ENCODE data around the gene SETD5.

Gene SETD5

DNA sequence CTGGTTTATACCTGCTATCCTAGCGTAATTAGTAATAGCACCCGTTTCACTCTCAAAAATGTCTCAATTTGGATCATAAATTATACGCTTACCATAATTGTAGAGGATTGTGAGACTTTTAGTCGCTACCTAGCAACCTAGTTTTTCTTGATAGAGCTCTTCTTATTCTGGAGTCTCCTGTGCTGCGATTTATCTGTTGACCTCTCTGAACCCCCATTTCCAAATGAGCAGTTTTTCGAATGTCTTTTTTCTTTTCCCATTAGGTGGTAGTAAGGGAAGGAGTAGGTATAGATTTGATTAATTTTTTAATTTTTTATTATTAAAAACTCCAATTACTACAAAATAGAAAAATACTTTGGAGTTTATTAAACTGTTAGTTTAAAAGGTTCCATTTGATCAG, 10.6 kb downstream of the SETD5 start:
- no peak for ATAC-seq

DNA sequence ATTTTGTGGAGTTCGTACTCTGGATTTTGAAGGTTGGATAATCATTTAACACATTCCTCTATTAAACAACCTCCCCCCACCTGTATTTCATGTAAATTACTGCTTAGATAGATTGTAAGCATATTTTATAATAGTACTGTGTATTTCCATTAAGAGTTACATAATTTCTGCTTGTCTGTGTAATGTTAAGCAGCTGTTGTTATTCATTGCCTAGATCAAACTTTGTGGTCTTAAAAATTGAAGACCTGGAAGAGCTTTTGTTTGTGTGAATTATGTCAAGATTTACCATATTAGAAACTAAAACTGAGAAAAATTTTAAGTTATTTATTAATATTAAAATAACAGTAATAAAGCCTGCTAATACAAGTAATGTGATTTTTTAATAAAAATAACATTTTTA, 11.1 kb downstream of the SETD5 start:
- ATAC-seq, result no peak; the same call in 2 of the 3 replicates

More for the DNA sequence above, 10.6 kb downstream of the SETD5 start:
- TF ChIP-seq ARNTL (CRISPR knock-in tag; IDR thresholded peaks at IDR 0.05; ENCODE audit: borderline replicate concordance, low read depth) (no peak), POU6F1 (CRISPR knock-in tag; IDR thresholded peaks at IDR 0.05; ENCODE audit: borderline replicate concordance, low read depth) (no peak), ZFP30 (CRISPR knock-in tag; IDR thresholded peaks at IDR 0.05) (no peak), ZNF565 (CRISPR knock-in tag; conservative IDR thresholded peaks at IDR 0.05; ENCODE audit: low read depth) (no peak), ZNF8 (CRISPR knock-in tag; IDR thresholded peaks at IDR 0.05) (no peak), GLIS3 (CRISPR knock-in tag; IDR thresholded peaks at IDR 0.05) (no peak), PATZ1 (CRISPR knock-in tag; IDR thresholded peaks at IDR 0.05; ENCODE audit: borderline replicate concordance) (no peak), ZNF70 (CRISPR knock-in tag; IDR thresholded peaks at IDR 0.05) (no peak), SNAI2 (CRISPR knock-in tag; IDR thresholded peaks at IDR 0.05) (no peak), CSDC2 (CRISPR knock-in tag; IDR thresholded peaks at IDR 0.05) (no peak), OSR1 (CRISPR knock-in tag; IDR thresholded peaks at IDR 0.05) (no peak), ZC3H10 (CRISPR knock-in tag; IDR thresholded peaks at IDR 0.05) (no peak), RARB (CRISPR knock-in tag; IDR thresholded peaks at IDR 0.05) (no peak), ESRRG (CRISPR knock-in tag; IDR thresholded peaks at IDR 0.05) (no peak), ZFP3 (CRISPR knock-in tag; IDR thresholded peaks at IDR 0.05) (no peak), ISL1 (CRISPR knock-in tag; IDR thresholded peaks at IDR 0.05) (no peak), TCF4 (CRISPR knock-in tag; IDR thresholded peaks at IDR 0.05; ENCODE audit: borderline replicate concordance) (no peak), BACH2 (CRISPR knock-in tag; IDR thresholded peaks at IDR 0.05; ENCODE audit: borderline replicate concordance) (no peak)
- TF ChIP-seq, protein P1, sequence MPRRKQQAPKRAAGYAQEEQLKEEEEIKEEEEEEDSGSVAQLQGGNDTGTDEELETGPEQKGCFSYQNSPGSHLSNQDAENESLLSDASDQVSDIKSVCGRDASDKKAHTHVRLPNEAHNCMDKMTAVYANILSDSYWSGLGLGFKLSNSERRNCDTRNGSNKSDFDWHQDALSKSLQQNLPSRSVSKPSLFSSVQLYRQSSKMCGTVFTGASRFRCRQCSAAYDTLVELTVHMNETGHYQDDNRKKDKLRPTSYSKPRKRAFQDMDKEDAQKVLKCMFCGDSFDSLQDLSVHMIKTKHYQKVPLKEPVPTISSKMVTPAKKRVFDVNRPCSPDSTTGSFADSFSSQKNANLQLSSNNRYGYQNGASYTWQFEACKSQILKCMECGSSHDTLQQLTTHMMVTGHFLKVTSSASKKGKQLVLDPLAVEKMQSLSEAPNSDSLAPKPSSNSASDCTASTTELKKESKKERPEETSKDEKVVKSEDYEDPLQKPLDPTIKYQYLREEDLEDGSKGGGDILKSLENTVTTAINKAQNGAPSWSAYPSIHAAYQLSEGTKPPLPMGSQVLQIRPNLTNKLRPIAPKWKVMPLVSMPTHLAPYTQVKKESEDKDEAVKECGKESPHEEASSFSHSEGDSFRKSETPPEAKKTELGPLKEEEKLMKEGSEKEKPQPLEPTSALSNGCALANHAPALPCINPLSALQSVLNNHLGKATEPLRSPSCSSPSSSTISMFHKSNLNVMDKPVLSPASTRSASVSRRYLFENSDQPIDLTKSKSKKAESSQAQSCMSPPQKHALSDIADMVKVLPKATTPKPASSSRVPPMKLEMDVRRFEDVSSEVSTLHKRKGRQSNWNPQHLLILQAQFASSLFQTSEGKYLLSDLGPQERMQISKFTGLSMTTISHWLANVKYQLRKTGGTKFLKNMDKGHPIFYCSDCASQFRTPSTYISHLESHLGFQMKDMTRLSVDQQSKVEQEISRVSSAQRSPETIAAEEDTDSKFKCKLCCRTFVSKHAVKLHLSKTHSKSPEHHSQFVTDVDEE (CRISPR knock-in tag; IDR thresholded peaks at IDR 0.05), result no peak
- TF ChIP-seq, protein P2, sequence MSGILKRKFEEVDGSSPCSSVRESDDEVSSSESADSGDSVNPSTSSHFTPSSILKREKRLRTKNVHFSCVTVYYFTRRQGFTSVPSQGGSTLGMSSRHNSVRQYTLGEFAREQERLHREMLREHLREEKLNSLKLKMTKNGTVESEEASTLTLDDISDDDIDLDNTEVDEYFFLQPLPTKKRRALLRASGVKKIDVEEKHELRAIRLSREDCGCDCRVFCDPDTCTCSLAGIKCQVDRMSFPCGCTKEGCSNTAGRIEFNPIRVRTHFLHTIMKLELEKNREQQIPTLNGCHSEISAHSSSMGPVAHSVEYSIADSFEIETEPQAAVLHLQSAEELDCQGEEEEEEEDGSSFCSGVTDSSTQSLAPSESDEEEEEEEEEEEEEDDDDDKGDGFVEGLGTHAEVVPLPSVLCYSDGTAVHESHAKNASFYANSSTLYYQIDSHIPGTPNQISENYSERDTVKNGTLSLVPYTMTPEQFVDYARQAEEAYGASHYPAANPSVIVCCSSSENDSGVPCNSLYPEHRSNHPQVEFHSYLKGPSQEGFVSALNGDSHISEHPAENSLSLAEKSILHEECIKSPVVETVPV (CRISPR knock-in tag; IDR thresholded peaks at IDR 0.05), result no peak

More for the DNA sequence above, 11.1 kb downstream of the SETD5 start:
- TF ChIP-seq, protein P2 (CRISPR knock-in tag; IDR thresholded peaks at IDR 0.05), result no peak
- no peak for TF ChIP-seq ZFP30 (CRISPR knock-in tag; IDR thresholded peaks at IDR 0.05)
- TF ChIP-seq ISL1 (CRISPR knock-in tag; IDR thresholded peaks at IDR 0.05), result no peak
- TF ChIP-seq TOX (CRISPR knock-in tag; IDR thresholded peaks at IDR 0.05; ENCODE audit: borderline replicate concordance), result no peak
- no peak for TF ChIP-seq GLIS3 (CRISPR knock-in tag; IDR thresholded peaks at IDR 0.05)
- no peak for TF ChIP-seq ZFP3 (CRISPR knock-in tag; IDR thresholded peaks at IDR 0.05)
